GM23338 (cell line): ENCODE data around the gene MPL. TPM values are rescaled to one million over a fixed set of nuclear protein-coding genes. Genes with fewer than 3 reads are reported as not detected.

Experiments
- ATAC-seq: fragments of 200-7000 bp; cut with Tn5 transposase; 3 replicates; pipeline ENCODE4 v1.9.1; 2020
- DNase-seq: peaks from one replicate; pipeline ENCODE4 v3.0.0-alpha.2; 2015; ENCODE audit warnings: low spot score
- H2AFZ ChIP-seq: fragments of 200-600 bp; sonication (generic); 2 replicates; pipeline ENCODE4 v1.8.0; 2016; ENCODE audit warnings: antibody characterized with exemption, mild to moderate bottlenecking, moderate library complexity
- H3F3A ChIP-seq: fragments of 200-600 bp; sonication (generic); replicated peaks from 2 replicates; pipeline ENCODE4 v1.8.0; 2017; ENCODE audit warnings: antibody characterized with exemption, mixed run types, low read depth
- H3K27ac ChIP-seq: fragments of 200-600 bp; sonication (generic); 2 replicates; pipeline ENCODE4 v1.6.1; 2016; ENCODE audit warnings: low read depth
- H3K27me3 ChIP-seq: fragments of 200-600 bp; sonication (generic); 2 replicates; pipeline ENCODE4 v1.8.0; 2016; ENCODE audit warnings: mild to moderate bottlenecking, mixed run types, moderate library complexity; ENCODE audit not compliant: insufficient read depth
- H3K36me3 ChIP-seq: fragments of 200-600 bp; sonication (generic); 2 replicates; pipeline ENCODE4 v1.8.0; 2016; ENCODE audit warnings: mild to moderate bottlenecking; ENCODE audit not compliant: insufficient read depth
- H3K4me1 ChIP-seq: fragments of 200-600 bp; sonication (generic); 2 replicates; pipeline ENCODE4 v1.8.0; 2016; ENCODE audit warnings: mild to moderate bottlenecking, moderate library complexity; ENCODE audit not compliant: insufficient read depth
- H3K4me2 ChIP-seq: fragments of 200-600 bp; sonication (generic); 2 replicates; pipeline ENCODE4 v1.7.1; 2017; ENCODE audit warnings: mixed run types
- H3K4me3 ChIP-seq: fragments of 200-600 bp; sonication (generic); 2 replicates; pipeline ENCODE4 v1.6.1; 2016; ENCODE audit warnings: mixed run types
- H3K79me2 ChIP-seq: fragments of 200-600 bp; sonication (generic); replicated peaks from 2 replicates; pipeline ENCODE4 v1.8.0; 2017; ENCODE audit warnings: mild to moderate bottlenecking; ENCODE audit not compliant: insufficient read depth
- H3K9me2 ChIP-seq: fragments of 200-600 bp; sonication (generic); 2 replicates; pipeline ENCODE4 v1.8.0; 2017; ENCODE audit not compliant: insufficient read depth
- H4K20me1 ChIP-seq: fragments of 200-600 bp; sonication (generic); replicated peaks from 2 replicates; pipeline ENCODE4 v1.8.0; 2017; ENCODE audit warnings: mild to moderate bottlenecking; ENCODE audit not compliant: insufficient read depth
- H3K27ac Mint-ChIP-seq: 2 replicates; pipeline ENCODE4 v1.8.0; 2020; ENCODE audit warnings: inconsistent platforms, mild to moderate bottlenecking, moderate library complexity, mixed read lengths
- H3K27me3 Mint-ChIP-seq: 3 replicates; pipeline ENCODE4 v1.8.0; 2022; ENCODE audit warnings: low read depth, mild to moderate bottlenecking, moderate library complexity, mixed read lengths, inconsistent platforms; ENCODE audit not compliant: insufficient read depth, poor library complexity
- H3K36me3 Mint-ChIP-seq: 3 replicates; pipeline ENCODE4 v1.8.0; 2021; ENCODE audit warnings: low read depth, mild to moderate bottlenecking, inconsistent platforms, moderate library complexity, mixed read lengths
- H3K4me1 Mint-ChIP-seq: 3 replicates; pipeline ENCODE4 v1.8.0; 2020; ENCODE audit warnings: mild to moderate bottlenecking, inconsistent platforms, mixed read lengths
- H3K4me3 Mint-ChIP-seq: 3 replicates; pipeline ENCODE4 v1.8.0; 2021; ENCODE audit warnings: moderate library complexity, mild to moderate bottlenecking, inconsistent platforms, mixed read lengths
- H3K9me3 Mint-ChIP-seq: 3 replicates; pipeline ENCODE4 v1.8.0; 2020; ENCODE audit warnings: moderate library complexity, mild to moderate bottlenecking, inconsistent platforms, mixed read lengths
- CREB1 ChIP-seq: fragments of 250-450 bp; sonication (Bioruptor Pico); IDR thresholded peaks from 2 replicates; pipeline ENCODE4 v1.5.0; 2020; ENCODE audit warnings: low read depth, mild to moderate bottlenecking, moderate library complexity
- CTCF ChIP-seq, 2 experiments: fragments of 200-600 bp in 1 of 2; sonication (generic) in 1 of 2; conservative IDR thresholded peaks; 2 replicates each; pipeline versions ENCODE4 v1.5.1 to v1.6.1; 2016 to 2017; ENCODE audit warnings: antibody characterized with exemption in 2 of 2, low read depth in 2 of 2, mild to moderate bottlenecking in 2 of 2, moderate library complexity in 1 of 2
- ETS1 ChIP-seq: IDR thresholded peaks from 2 replicates; pipeline ENCODE4 v1.6.1; 2016; ENCODE audit warnings: antibody characterized with exemption
- EZH2 ChIP-seq: fragments of 200-600 bp; sonication (generic); IDR thresholded peaks from one replicate; pipeline ENCODE4 v1.8.0; 2017; ENCODE audit warnings: antibody characterized with exemption, mild to moderate bottlenecking, low read depth; ENCODE audit not compliant: unreplicated experiment
- EZH2phosphoT487 ChIP-seq: fragments of 200-600 bp; sonication (generic); IDR thresholded peaks from one replicate; pipeline ENCODE4 v1.8.1; 2018; ENCODE audit warnings: antibody characterized with exemption; ENCODE audit not compliant: unreplicated experiment
- JUNB ChIP-seq: IDR thresholded peaks from one replicate; pipeline ENCODE4 v1.6.1; 2016; ENCODE audit warnings: antibody characterized with exemption; ENCODE audit not compliant: unreplicated experiment
- NANOG ChIP-seq: IDR thresholded peaks from 2 replicates; pipeline ENCODE4 v1.6.1; 2016; ENCODE audit warnings: antibody characterized with exemption, borderline replicate concordance
- POLR2AphosphoS5 ChIP-seq: IDR thresholded peaks from 2 replicates; pipeline ENCODE4 v1.6.1; 2016; ENCODE audit warnings: antibody characterized with exemption, low read depth
- STAT1 ChIP-seq: IDR thresholded peaks from one replicate; pipeline ENCODE4 v1.6.1; 2016; ENCODE audit warnings: antibody characterized with exemption; ENCODE audit not compliant: unreplicated experiment
- ZNF114 ChIP-seq: fragments of 250-450 bp; sonication (Bioruptor Pico); IDR thresholded peaks from 2 replicates; pipeline ENCODE4 v1.5.0; 2020; ENCODE audit warnings: mild to moderate bottlenecking, moderate library complexity
- ZNF331 ChIP-seq: fragments of 250-450 bp; sonication (Bioruptor Pico); IDR thresholded peaks from 2 replicates; pipeline ENCODE4 v1.5.0; 2020; ENCODE audit warnings: low read depth, mild to moderate bottlenecking, moderate library complexity
- polyA plus RNA-seq: library from polyadenylated mRNA; unstranded; fragments of >200 nt; fragmentation: Nextera tagmentation; extraction: Ambion mirVana; gene quantifications from 2 replicates; pipeline ENCODE4 v1.2.1, GENCODE V29; 2016
- total RNA-seq: library from RNA; depleted of rRNA; stranded (reverse); fragments of >200 nt; shearing (Covaris generic); gene quantifications from 2 replicates; pipeline ENCODE4 v1.2.3, GENCODE V29; 2014

MPL gene
- total and polyA plus RNA-seq, 2 experiments from 2014 or later, result not detected

GRCh38 chr1:43370564-43370963, 32.9 kb downstream of the MPL start (continued):
- TF ChIP-seq ETS1 (no peak), EZH2phosphoT487 (no peak), NANOG (no peak), ZNF331 (CRISPR knock-in tag) (no peak), CREB1 (CRISPR knock-in tag) (no peak), STAT1 (no peak), ZNF114 (CRISPR knock-in tag) (no peak), POLR2AphosphoS5 (no peak), CTCF (conservative IDR thresholded peaks at IDR 0.05; ENCODE audit: low read depth in 2 of 2) (no peak)

GRCh38 chr1:43372172-43372571, 34.6 kb downstream of the MPL start:
- Histone ChIP-seq H3K36me3 (no peaks in the 10 kb centered on the region), H3K27me3 (no peaks in the 10 kb centered on the region), H3K79me2 (peaks cover 7% of the 10 kb centered on the region; the same call in 1 of the 2 replicates), H3K4me1 (peaks cover 8% of the 10 kb centered on the region; the same call in 1 of the 2 replicates), H4K20me1 (0 out of 2 replicates have a peak, but pooled peaks cover 3% of the 10 kb centered on the region), H3K27ac (no peak overlapping the region), H3F3A (peaks cover 8% of the 10 kb centered on the region), H3K9me2 (no peaks in the 10 kb centered on the region), H2AFZ (no peak overlapping the region), H3K4me2 (no peak overlapping the region), H3K4me3 (no peak overlapping the region)
- peaks cover 9% of the 10 kb centered on the region; the same call in 2 of the 3 replicates for H3K4me1 Mint-ChIP-seq
- TF ChIP-seq NANOG (no peak), EZH2 (no peak), EZH2phosphoT487 (no peak), ETS1 (no peak), ZNF331 (CRISPR knock-in tag) (no peak), JUNB (no peak)
- no peaks in the 10 kb centered on the region for H3K36me3 Mint-ChIP-seq
- H3K27ac Mint-ChIP-seq, result no peak overlapping the region
- no peak for ATAC-seq
- no peak overlapping the region for H3K4me3 Mint-ChIP-seq
- H3K9me3 Mint-ChIP-seq, result no peaks in the 10 kb centered on the region
- H3K27me3 Mint-ChIP-seq, result peaks cover 2% of the 10 kb centered on the region
- no peak for DNase-seq
